ENCODE data around the gene FOXG1. TPM values are rescaled to one million over a fixed set of nuclear protein-coding genes. Genes with fewer than 3 reads are reported as not detected.

The FOXG1 gene
- total RNA-seq, 4 donors from 2014 or later, result not detected

DNA sequence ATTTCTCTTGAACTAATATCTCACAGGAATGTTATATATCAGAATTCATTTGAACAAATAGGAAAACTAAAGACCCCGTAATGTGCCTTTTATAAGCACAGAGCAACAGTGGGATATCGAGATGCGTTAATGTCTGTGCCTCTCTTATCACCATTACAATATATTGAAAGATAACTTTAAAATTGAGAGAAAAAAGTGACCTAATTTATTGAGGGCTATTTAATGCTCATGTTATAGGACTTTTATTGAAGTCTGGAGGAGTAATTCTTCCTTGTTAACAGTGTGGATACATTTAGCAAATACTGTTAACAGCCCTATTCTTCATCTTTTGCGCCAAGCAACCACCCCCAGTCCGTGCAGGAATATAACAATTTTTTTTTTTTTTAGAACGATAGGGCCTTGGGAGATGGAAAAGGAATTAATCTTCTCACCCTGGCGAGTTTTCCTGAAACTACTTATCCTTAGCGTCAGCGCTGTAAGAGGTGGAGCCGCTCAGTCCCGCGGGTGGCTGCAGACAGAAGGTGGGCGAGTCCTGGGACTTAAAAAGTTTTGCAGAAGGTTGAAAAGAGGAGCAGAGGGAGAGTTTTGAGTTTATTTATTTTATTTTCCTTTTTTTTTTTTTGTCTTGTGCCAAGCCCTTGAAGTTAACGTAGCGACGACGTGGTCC lies 11.0 kb downstream of the FOXG1 start:
- no peaks in the 10 kb centered on the region for H3K9me3 ChIP-seq
- H3K4me1 ChIP-seq, result no peaks in the 10 kb centered on the region
- no peak for DNase-seq
- H3K4me3 ChIP-seq, result no peak overlapping the region
- TF ChIP-seq POLR2A (IDR thresholded peaks at IDR 0.05), result no peak
- TF ChIP-seq, protein P1, sequence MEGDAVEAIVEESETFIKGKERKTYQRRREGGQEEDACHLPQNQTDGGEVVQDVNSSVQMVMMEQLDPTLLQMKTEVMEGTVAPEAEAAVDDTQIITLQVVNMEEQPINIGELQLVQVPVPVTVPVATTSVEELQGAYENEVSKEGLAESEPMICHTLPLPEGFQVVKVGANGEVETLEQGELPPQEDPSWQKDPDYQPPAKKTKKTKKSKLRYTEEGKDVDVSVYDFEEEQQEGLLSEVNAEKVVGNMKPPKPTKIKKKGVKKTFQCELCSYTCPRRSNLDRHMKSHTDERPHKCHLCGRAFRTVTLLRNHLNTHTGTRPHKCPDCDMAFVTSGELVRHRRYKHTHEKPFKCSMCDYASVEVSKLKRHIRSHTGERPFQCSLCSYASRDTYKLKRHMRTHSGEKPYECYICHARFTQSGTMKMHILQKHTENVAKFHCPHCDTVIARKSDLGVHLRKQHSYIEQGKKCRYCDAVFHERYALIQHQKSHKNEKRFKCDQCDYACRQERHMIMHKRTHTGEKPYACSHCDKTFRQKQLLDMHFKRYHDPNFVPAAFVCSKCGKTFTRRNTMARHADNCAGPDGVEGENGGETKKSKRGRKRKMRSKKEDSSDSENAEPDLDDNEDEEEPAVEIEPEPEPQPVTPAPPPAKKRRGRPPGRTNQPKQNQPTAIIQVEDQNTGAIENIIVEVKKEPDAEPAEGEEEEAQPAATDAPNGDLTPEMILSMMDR (IDR thresholded peaks at IDR 0.05), result no peak
- peaks cover 11 to 84% of the 10 kb centered on the region in 2 donors for H3K27me3 ChIP-seq
- H3K27ac ChIP-seq, result no peak overlapping the region
- intact Hi-C loops (cut with DNase I; ENCODE audit: low total_unique reads), result no loop called here
- H3K36me3 ChIP-seq, result no peaks in the 10 kb centered on the region

- H3K4me3 ChIP-seq, result no peak overlapping the region
- H3K27me3 ChIP-seq, result peaks cover 8 to 84% of the 10 kb centered on the region in 2 donors
Observed at GRCh38 chr14:28778138-28779117, 11.8 kb downstream of the FOXG1 start.

GRCh38 chr14:28779456-28779855 lies 12.9 kb downstream of the FOXG1 start:
- no peak overlapping the region for H3K27ac ChIP-seq
- no peak for DNase-seq
- intact Hi-C loops (cut with DNase I; ENCODE audit: low total_unique reads), result no loop called here
- TF ChIP-seq POLR2A (IDR thresholded peaks at IDR 0.05), result no peak
- TF ChIP-seq, protein P1 (IDR thresholded peaks at IDR 0.05), result no peak
- no peaks in the 10 kb centered on the region for H3K36me3 ChIP-seq
- H3K27me3 ChIP-seq, result peaks cover 3 to 84% of the 10 kb centered on the region in 2 donors
- no peaks in the 10 kb centered on the region for H3K4me1 ChIP-seq
- H3K9me3 ChIP-seq, result no peaks in the 10 kb centered on the region
- no peak overlapping the region for H3K4me3 ChIP-seq

More at GRCh38 chr14:28778138-28779117, 11.8 kb downstream of the FOXG1 start:
- no peak for TF ChIP-seq POLR2A (IDR thresholded peaks at IDR 0.05)
- TF ChIP-seq, protein P1 (IDR thresholded peaks at IDR 0.05), result no peak
- no peak for DNase-seq
- Histone ChIP-seq H3K27ac (no peak overlapping the region), H3K9me3 (no peaks in the 10 kb centered on the region), H3K36me3 (no peaks in the 10 kb centered on the region), H3K4me1 (no peaks in the 10 kb centered on the region)
- intact Hi-C loops (cut with DNase I; ENCODE audit: low total_unique reads), result no loop called here

DNA sequence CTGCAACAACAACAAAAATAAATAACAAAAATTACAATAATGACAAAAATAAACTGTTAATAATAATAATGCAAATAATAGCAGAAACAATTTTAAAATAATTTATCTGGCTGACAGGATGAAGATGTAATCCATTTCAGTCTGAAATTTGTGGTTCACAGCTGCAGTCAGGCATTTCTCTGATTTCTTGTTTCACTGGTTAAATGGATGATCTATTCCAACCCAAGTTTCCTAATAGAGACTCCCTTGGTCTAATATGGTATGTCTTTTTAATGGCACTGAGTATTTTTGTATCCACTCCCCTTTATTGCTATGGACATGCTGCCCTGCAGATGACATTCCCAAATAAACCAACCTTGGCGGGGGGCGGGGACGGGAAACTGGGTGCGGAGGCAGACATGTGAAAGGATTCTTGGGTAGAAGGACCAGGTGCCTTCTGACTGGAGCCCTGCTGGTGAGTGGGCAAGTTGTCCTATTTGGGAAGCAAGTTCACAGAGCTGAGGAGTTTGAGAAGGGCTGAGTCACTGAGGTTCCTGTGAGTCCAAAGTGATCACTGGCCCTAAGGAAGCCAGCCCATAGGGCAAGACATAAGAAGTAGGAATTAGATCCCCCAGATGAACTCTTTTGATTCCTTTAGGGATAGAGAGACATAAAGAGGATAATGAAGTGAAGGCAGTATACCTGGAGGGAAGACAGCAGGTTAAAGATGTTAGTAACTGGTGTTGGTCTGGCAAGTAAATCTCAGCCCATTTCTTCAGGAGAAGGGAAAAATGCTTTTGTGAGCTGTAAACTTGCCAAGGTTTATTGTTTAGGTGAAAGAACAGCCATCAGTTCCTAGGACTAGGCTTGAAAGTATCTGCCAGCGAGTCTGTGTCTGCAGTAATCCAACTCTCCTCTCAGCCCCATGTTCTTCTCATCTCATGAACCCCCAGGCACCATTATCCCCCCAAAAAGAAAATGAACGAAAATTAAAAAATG lies 14.5 kb downstream of the FOXG1 start:
- peaks cover 0 to 8% of the 10 kb centered on the region in 2 donors for H3K4me1 ChIP-seq
- intact Hi-C loops (cut with DNase I; ENCODE audit: low total_unique reads), result no loop called here
- no peaks in the 10 kb centered on the region for H3K36me3 ChIP-seq
- no peak overlapping the region for H3K4me3 ChIP-seq
- DNase-seq, result no peak
- no peak for TF ChIP-seq POLR2A (IDR thresholded peaks at IDR 0.05)
- TF ChIP-seq, protein P1 (IDR thresholded peaks at IDR 0.05), result no peak
- H3K27ac ChIP-seq, result no peak overlapping the region
- no peaks in the 10 kb centered on the region for H3K9me3 ChIP-seq
- H3K27me3 ChIP-seq, result peaks cover 0 to 84% of the 10 kb centered on the region in 2 donors
